ENCODE measurements around the gene CTNNA2. TPM values are rescaled to one million over a fixed set of nuclear protein-coding genes. Genes with fewer than 3 reads are reported as not detected.

The CTNNA2 gene
- total and polyA plus RNA-seq, 9 of the 15 experiments (the other 6 are each of a cell fraction or from before 2014, with no cell fraction given): 0.03 to 0.40 (median 0.15) TPM

- TF ChIP-seq AFF1 (IDR thresholded peaks at IDR 0.05; ENCODE audit: low read depth in 1 of 2, partially characterized antibody in 2 of 2): no peak
Measured at GRCh38 chr2:80651435-80651834, 1138.6 kb downstream of the CTNNA2 start (continued).

- Histone ChIP-seq H4K20me1 (replicated peaks; ENCODE audit: control insufficient read depth, insufficient read depth, low read length) (no peaks in the 10 kb centered on the region), H3K9me1 (ENCODE audit: control insufficient read depth, insufficient read depth, low read length) (no peaks in the 10 kb centered on the region), H3K36me3 (ENCODE audit: control insufficient read depth, insufficient read depth, low read length) (no peaks in the 10 kb centered on the region), H3K27ac (ENCODE audit: extremely low read depth, low read depth, low read length) (no peak overlapping the region), H3K79me2 (ENCODE audit: control insufficient read depth, insufficient read depth, low read length) (no peaks in the 10 kb centered on the region), H2AFZ (ENCODE audit: low read depth, low read length) (no peak overlapping the region), H3K9me3 (replicated peaks; ENCODE audit: control insufficient read depth, insufficient read depth, low read depth, low read length) (no peaks in the 10 kb centered on the region), H3K4me1 (replicated peaks in 1 of 2; ENCODE audit: control insufficient read depth in 2 of 2, insufficient read depth in 2 of 2, low read length in 2 of 2) (no peaks in the 10 kb centered on the region), H3K27me3 (ENCODE audit: control insufficient read depth in 2 of 2, insufficient read depth in 2 of 2, low read length in 2 of 2) (no peaks in the 10 kb centered on the region), H3K4me3 (no peak overlapping the region), H3K4me2 (ENCODE audit: insufficient read depth, low read length) (no peak overlapping the region), H3K9ac (ENCODE audit: insufficient read depth in 1 of 2, low read depth in 2 of 2, low read length in 2 of 2) (no peak overlapping the region)
- in situ Hi-C loops (cut with MboI): no loop called here
- POLR2A ChIA-PET: no interaction called here
- TF ChIP-seq HBP1 (CRISPR knock-in tag; IDR thresholded peaks at IDR 0.05) (no peak), MYNN (IDR thresholded peaks at IDR 0.05) (no peak), MYNN (CRISPR knock-in tag; IDR thresholded peaks at IDR 0.05) (no peak), ZBTB17 (CRISPR knock-in tag; IDR thresholded peaks at IDR 0.05) (no peak), ID3 (CRISPR knock-in tag; IDR thresholded peaks at IDR 0.05) (no peak), ID3 (tag; IDR thresholded peaks at IDR 0.05) (no peak), KAT2B (IDR thresholded peaks at IDR 0.05; ENCODE audit: low read depth, low read length) (no peak), ZNF3 (CRISPR knock-in tag; IDR thresholded peaks at IDR 0.05) (no peak), HMG20B (CRISPR knock-in tag; IDR thresholded peaks at IDR 0.05) (no peak), ZNF324 (CRISPR knock-in tag; IDR thresholded peaks at IDR 0.05) (peak; percentile 84)
- CTCF ChIA-PET (ENCODE audit: low intra/inter-chr PET ratio): no interaction called here
- no peak for FAIRE-seq
- no peak for DNase-seq (ENCODE audit: extremely low read depth in 1 of 4, low spot score in 3 of 4)
- no peak for ATAC-seq
- no TSS peak for BruUV-seq (replicated peaks)
- intact Hi-C loops (cut with micrococcal nuclease): no loop called here
- 0% methylated on average over 1 of the region's 1 CpG for WGBS (ENCODE audit: insufficient coverage, low coverage, missing lambda C conversion rate)
Measured at GRCh38 chr2:80655265-80655664, 1142.4 kb downstream of the CTNNA2 start.

Data from K562 (cell line).